ENCODE results near the gene RMP24.

RMP24 gene

DNA sequence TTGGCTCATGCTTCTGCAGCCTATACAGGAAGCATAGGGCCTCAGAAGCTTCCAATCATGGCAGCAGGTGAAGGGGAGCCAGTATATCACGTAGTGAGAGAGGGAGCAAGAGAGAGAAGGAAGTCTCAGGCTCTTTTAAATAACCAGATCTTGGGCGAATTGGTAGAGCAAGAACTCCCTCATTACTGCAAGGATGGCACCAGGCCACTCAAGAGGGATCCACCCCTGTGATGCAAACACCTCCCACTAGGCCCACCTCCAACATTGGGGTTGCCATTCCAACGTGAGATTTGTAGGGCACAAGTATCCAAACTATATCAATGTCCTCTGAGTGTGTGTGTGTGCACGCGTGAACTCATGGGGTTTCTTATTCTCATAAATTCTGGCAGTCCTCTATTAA lies 37.6 kb upstream of the RMP24 start:
- ATAC-seq (no peak), DNase-seq (no peak)
- Histone ChIP-seq H3K27ac (no peak overlapping the region), H3K4me3 (no peak overlapping the region), H3K27me3 (no peaks in the 10 kb centered on the region), H3K9me3 (no peaks in the 10 kb centered on the region), H3K36me3 (no peaks in the 10 kb centered on the region), H3K4me1 (no peaks in the 10 kb centered on the region)
- intact Hi-C loops (cut with DNase I), result no loop called here
- TF ChIP-seq, protein P1, sequence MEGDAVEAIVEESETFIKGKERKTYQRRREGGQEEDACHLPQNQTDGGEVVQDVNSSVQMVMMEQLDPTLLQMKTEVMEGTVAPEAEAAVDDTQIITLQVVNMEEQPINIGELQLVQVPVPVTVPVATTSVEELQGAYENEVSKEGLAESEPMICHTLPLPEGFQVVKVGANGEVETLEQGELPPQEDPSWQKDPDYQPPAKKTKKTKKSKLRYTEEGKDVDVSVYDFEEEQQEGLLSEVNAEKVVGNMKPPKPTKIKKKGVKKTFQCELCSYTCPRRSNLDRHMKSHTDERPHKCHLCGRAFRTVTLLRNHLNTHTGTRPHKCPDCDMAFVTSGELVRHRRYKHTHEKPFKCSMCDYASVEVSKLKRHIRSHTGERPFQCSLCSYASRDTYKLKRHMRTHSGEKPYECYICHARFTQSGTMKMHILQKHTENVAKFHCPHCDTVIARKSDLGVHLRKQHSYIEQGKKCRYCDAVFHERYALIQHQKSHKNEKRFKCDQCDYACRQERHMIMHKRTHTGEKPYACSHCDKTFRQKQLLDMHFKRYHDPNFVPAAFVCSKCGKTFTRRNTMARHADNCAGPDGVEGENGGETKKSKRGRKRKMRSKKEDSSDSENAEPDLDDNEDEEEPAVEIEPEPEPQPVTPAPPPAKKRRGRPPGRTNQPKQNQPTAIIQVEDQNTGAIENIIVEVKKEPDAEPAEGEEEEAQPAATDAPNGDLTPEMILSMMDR (IDR thresholded peaks at IDR 0.05), result no peak

DNA sequence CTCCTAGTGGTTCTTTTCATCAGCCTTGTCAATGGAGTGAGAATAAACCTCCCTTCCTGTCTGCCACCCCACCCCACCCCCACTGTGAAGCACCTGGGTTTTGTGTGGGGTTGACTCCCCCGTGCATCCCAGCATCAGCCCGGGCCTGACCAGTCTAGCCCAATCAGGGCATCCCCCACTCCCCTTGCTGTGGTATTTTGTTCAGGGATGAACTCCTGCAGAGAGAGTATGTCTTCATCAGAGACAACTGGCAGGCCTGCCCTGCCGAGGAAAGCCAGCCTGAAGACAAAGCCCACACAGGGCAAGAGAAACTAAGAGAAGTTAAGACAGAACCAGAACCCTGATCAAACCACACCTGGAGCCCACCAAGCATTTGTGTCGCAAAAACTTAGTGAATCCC lies 36.7 kb upstream of the RMP24 start:
- Histone ChIP-seq H3K36me3 (no peaks in the 10 kb centered on the region), H3K27me3 (no peaks in the 10 kb centered on the region), H3K4me1 (no peaks in the 10 kb centered on the region), H3K4me3 (no peak overlapping the region), H3K27ac (no peak overlapping the region), H3K9me3 (no peaks in the 10 kb centered on the region)
- DNase-seq (no peak), ATAC-seq (no peak)
- TF ChIP-seq, protein P1 (IDR thresholded peaks at IDR 0.05), result no peak
- intact Hi-C loops (cut with DNase I), result no loop called here

DNA sequence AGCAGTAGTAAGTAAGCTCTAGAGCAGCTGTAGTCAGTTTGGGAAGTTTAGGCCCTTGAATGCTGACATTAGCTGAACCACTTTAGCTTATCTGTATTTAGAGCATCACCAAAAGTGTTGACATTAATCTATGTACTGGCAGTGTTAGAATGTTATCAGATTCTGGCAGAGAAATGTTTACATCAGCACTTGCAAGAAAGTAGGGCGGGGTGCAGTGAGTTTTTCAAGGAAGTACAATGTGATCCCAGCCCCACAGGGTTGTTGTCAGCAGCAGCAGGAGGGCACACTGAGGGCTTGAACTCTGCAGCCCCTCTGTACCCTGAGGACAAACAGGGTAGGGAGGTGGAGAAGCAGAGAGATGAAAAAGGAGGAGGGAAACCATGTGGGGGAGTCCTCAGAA lies 35.5 kb upstream of the RMP24 start:
- no peak overlapping the region for H3K4me3 ChIP-seq
- no peak for DNase-seq
- ATAC-seq, result peak; percentile 46
- TF ChIP-seq, protein P1 (IDR thresholded peaks at IDR 0.05), result no peak
- H3K4me1 ChIP-seq, result no peaks in the 10 kb centered on the region
- no peak overlapping the region for H3K27ac ChIP-seq
- no peaks in the 10 kb centered on the region for H3K36me3 ChIP-seq
- H3K9me3 ChIP-seq, result no peaks in the 10 kb centered on the region
- intact Hi-C loops (cut with DNase I), result no loop called here
- no peaks in the 10 kb centered on the region for H3K27me3 ChIP-seq

DNA sequence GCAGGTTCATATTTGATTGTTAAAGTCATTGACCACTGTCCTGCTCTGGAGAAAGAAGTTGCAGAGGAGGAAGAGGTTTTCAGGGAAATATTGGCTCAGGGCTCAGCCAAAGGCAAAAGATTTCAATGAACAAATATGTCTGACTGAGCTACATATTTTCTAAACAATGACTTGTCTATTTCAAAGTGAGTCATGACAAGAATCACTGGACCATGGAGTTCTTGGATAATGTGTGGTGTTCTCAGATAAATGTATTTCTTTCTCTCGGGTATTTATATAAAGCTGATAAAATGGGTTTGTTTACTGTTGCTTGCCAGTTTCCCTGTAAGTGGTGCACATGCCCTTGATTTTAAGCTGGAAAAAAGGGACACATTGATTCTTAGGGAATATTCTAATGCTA lies 34.3 kb upstream of the RMP24 start:
- Histone ChIP-seq H3K4me3 (no peak overlapping the region), H3K27ac (no peak overlapping the region), H3K36me3 (no peaks in the 10 kb centered on the region), H3K9me3 (no peaks in the 10 kb centered on the region), H3K4me1 (no peaks in the 10 kb centered on the region), H3K27me3 (no peaks in the 10 kb centered on the region)
- TF ChIP-seq, protein P1 (IDR thresholded peaks at IDR 0.05), result no peak
- no peak for ATAC-seq
- intact Hi-C loops (cut with DNase I), result no loop called here
- no peak for DNase-seq

DNA sequence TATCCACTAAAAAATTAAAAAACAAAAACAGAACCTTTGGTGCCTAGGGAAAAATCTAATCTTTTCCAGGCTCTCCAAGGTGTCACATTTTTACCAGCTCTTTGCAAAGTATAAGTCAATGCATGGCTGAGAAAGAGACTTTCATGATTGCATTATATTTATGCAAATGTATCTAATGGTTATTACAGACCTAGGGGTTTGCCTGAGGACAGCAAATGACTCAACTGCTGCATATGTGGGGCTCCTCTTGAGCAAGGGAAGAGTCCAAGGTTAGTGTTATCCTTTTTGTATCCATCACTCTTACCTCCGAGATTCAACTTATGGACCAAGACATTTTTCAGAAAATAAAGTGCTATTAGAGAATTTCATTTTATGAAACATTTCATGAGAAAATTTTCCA lies 33.9 kb upstream of the RMP24 start:
- H3K27me3 ChIP-seq, result no peaks in the 10 kb centered on the region
- DNase-seq (no peak), ATAC-seq (no peak)
- no peaks in the 10 kb centered on the region for H3K4me1 ChIP-seq
- TF ChIP-seq, protein P1 (IDR thresholded peaks at IDR 0.05), result no peak
- no peak overlapping the region for H3K4me3 ChIP-seq
- no peaks in the 10 kb centered on the region for H3K36me3 ChIP-seq
- H3K27ac ChIP-seq, result no peak overlapping the region
- no peaks in the 10 kb centered on the region for H3K9me3 ChIP-seq
- intact Hi-C loops (cut with DNase I), result no loop called here

DNA sequence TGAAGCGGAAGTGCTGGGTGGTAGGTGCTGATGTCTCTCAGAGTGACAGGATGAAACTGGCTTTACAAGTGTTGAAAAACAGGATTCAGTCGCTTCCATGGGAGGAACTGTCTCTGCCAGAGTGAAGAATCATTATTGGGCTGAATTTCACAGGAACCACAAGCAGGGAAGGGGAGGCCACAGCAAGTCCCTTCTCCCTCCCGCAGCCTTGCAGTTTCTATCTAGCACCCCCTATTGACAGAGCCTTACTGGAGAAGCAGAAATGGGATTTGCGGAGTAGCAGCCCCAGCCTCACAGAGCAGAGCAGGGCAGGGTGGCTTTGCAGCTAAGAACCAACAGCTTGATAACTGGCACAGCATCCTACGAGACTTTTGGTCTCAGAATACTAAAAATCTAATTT lies 33.3 kb upstream of the RMP24 start:
- no peaks in the 10 kb centered on the region for H3K27me3 ChIP-seq
- TF ChIP-seq, protein P1 (IDR thresholded peaks at IDR 0.05), result peak; percentile 22
- peak; percentile 23 for ATAC-seq
- no peak overlapping the region for H3K4me3 ChIP-seq
- no peaks in the 10 kb centered on the region for H3K9me3 ChIP-seq
- no peak overlapping the region for H3K27ac ChIP-seq
- intact Hi-C loops (cut with DNase I), result no loop called here
- no peak for DNase-seq
- H3K4me1 ChIP-seq, result no peaks in the 10 kb centered on the region
- H3K36me3 ChIP-seq, result no peaks in the 10 kb centered on the region

Measured in upper lobe of right lung (tissue), 1 donor.